NCI-H345 treated with DMSO at 0.1 percent for 48 hours (cell line): Measurements from ENCODE around the gene TRPM1.
A peak's percentile ranks its signal among the peaks of the same experiment; 100 is the strongest.

Experiments
- DNase-seq: peaks from one replicate; lab custom pipeline; 2025; ENCODE audit not compliant: unreplicated experiment; lab: John Stamatoyannopoulos, UW

The TRPM1 gene

GRCh38 chr15:31083370-31083780, 18.1 kb downstream of the TRPM1 start:
- DNase-seq, result peak; percentile 55

GRCh38 chr15:31082771-31083369, 18.7 kb downstream of the TRPM1 start:
- DNase-seq, result no peak

GRCh38 chr15:31081588-31082250, 19.8 kb downstream of the TRPM1 start:
- DNase-seq, result peak; percentile 41

GRCh38 chr15:31081056-31081455, 20.5 kb downstream of the TRPM1 start:
- DNase-seq, result no peak

- no peak for DNase-seq
Measured at GRCh38 chr15:31080591-31081014, 20.9 kb downstream of the TRPM1 start.

GRCh38 chr15:31079519-31079918, 22.0 kb downstream of the TRPM1 start:
- no peak for DNase-seq

- DNase-seq, result no peak
Measured at GRCh38 chr15:31078471-31078870, 23.1 kb downstream of the TRPM1 start.

GRCh38 chr15:31077941-31078340, 23.6 kb downstream of the TRPM1 start:
- no peak for DNase-seq

GRCh38 chr15:31077181-31077580, 24.3 kb downstream of the TRPM1 start:
- DNase-seq, result no peak

GRCh38 chr15:31074321-31074720, 27.2 kb downstream of the TRPM1 start:
- DNase-seq, result no peak

GRCh38 chr15:31070867-31071266, 30.7 kb downstream of the TRPM1 start:
- DNase-seq, result no peak

- DNase-seq, result no peak
Measured at GRCh38 chr15:31069360-31070000, 32.0 kb downstream of the TRPM1 start.

- no peak for DNase-seq
Measured at GRCh38 chr15:31067890-31068603, 33.5 kb downstream of the TRPM1 start.

- DNase-seq, result no peak
Measured at GRCh38 chr15:31065824-31066223, 35.7 kb downstream of the TRPM1 start.

- DNase-seq, result no peak
Measured at GRCh38 chr15:31062911-31063310, 38.6 kb downstream of the TRPM1 start.

GRCh38 chr15:31062310-31062847, 39.1 kb downstream of the TRPM1 start:
- no peak for DNase-seq

- DNase-seq, result no peak
Measured at GRCh38 chr15:31060429-31061140, 40.9 kb downstream of the TRPM1 start.

GRCh38 chr15:31058236-31058962, 43.1 kb downstream of the TRPM1 start:
- no peak for DNase-seq

- no peak for DNase-seq
Measured at GRCh38 chr15:31051496-31052080, 49.9 kb downstream of the TRPM1 start.

- no peak for DNase-seq
Measured at GRCh38 chr15:31050953-31051352, 50.6 kb downstream of the TRPM1 start.
